MCF 10A (cell line): ENCODE measurements around the gene GBP4. TPM values are rescaled to one million over a fixed set of nuclear protein-coding genes. Genes with fewer than 3 reads are reported as not detected.
"Not testable (repeated sequence)": the region's sequence is repeated elsewhere in the genome, so short reads cannot be mapped to it uniquely, and the experiment has no call there.

Experiments
- Bru-seq: library from RNA; stranded (reverse); fragments of 400-500 nt; gene quantifications from one replicate; lab custom pipeline; 2021; lab: Mats Ljungman, UMichigan
- BruChase-seq, 2 experiments: library from RNA; stranded (reverse); fragments of 400-500 nt; gene quantifications; one replicate each; lab custom pipeline; 2021; lab: Mats Ljungman, UMichigan
- BruUV-seq: library from RNA; stranded (reverse); fragments of 400-500 nt; replicated peaks from 2 replicates; lab custom pipeline; 2021; lab: Mats Ljungman, UMichigan
- CTCF ChIA-PET: fragments of 300-600 bp; sonication (Branson Sonifier 250); formaldehyde crosslinking; extraction: SDS; loops from one replicate; lab custom pipeline; 2021; ENCODE audit warnings: antibody characterized with exemption, inconsistent platforms; lab: Yijun Ruan, JAX
- POLR2A ChIA-PET: fragments of 300-600, 350-650 bp; sonication (Branson Sonifier 250); formaldehyde crosslinking; extraction: SDS; loops from one replicate; lab custom pipeline; 2020; ENCODE audit warnings: antibody characterized with exemption, inconsistent platforms; lab: Yijun Ruan, JAX
- DNase-seq: peaks from one replicate; pipeline ENCODE4 v3.0.0-alpha.2; 2018; ENCODE audit not compliant: unreplicated experiment
- H3K27ac Mint-ChIP-seq: one replicate; pipeline ENCODE4 v1.8.0; 2022; ENCODE audit warnings: mild to moderate bottlenecking, low read depth, mixed read lengths; ENCODE audit not compliant: unreplicated experiment
- H3K27me3 Mint-ChIP-seq: one replicate; pipeline ENCODE4 v1.8.0; 2022; ENCODE audit warnings: mixed read lengths; ENCODE audit not compliant: insufficient read depth, unreplicated experiment
- H3K36me3 Mint-ChIP-seq: one replicate; pipeline ENCODE4 v1.8.0; 2022; ENCODE audit warnings: mild to moderate bottlenecking, moderate library complexity, mixed read lengths; ENCODE audit not compliant: insufficient read depth, unreplicated experiment
- H3K4me1 Mint-ChIP-seq: one replicate; pipeline ENCODE4 v1.8.0; 2022; ENCODE audit warnings: mixed read lengths; ENCODE audit not compliant: insufficient read depth, unreplicated experiment
- H3K4me3 Mint-ChIP-seq: one replicate; pipeline ENCODE4 v1.8.0; 2022; ENCODE audit warnings: mild to moderate bottlenecking, moderate library complexity, mixed read lengths; ENCODE audit not compliant: unreplicated experiment
- H3K9me3 Mint-ChIP-seq: one replicate; pipeline ENCODE4 v1.8.0; 2022; ENCODE audit warnings: mixed read lengths; ENCODE audit not compliant: unreplicated experiment
- CTCF ChIP-seq: fragments of 200-600 bp; IDR thresholded peaks from one replicate; pipeline ENCODE4 v1.8.0; 2022; ENCODE audit warnings: antibody characterized with exemption, mild to moderate bottlenecking; ENCODE audit not compliant: unreplicated experiment
- intact Hi-C: fragments of 100-400 bp; cut with micrococcal nuclease; formaldehyde crosslinking; loops from 2 replicates; pipeline ENCODE4 v1.14.1; 2022
- long read RNA-seq: library from polyadenylated mRNA; stranded (forward); transcript quantifications from one replicate; pipeline ENCODE4 v2.0.0, GENCODE V29; 2022
- total RNA-seq: library from RNA; stranded (reverse); gene quantifications from 2 replicates; pipeline ENCODE4 v1.2.3, GENCODE V29; 2022

Gene GBP4
- total RNA-seq, result 0.05 TPM in 1 of 2 replicates, not detected in the other
- percentile 6 among the genes with signal in this experiment for Bru-seq, nascent RNA
- percentile 5 among the genes with signal in this experiment for BruChase-seq, experiment 1, labeled RNA remaining after a 6-hour chase
- BruChase-seq, experiment 2, labeled RNA remaining after a 2-hour chase, result not detected
- long read RNA-seq, result 0 reads

- H3K4me3 Mint-ChIP-seq, result peak within 1 kb of the TSS; percentile 9
- no peak within 1 kb of the TSS for H3K27ac Mint-ChIP-seq
- no peak for DNase-seq
These were observed at the start of gene GBP4 for GRCh38 chr1:89198491-89199072. Gene GBP4 (minus strand): TSS chr1:89198942. CDS start chr1:89198834, 108 bp downstream.

GRCh38 chr1:89243046-89243445 is 44.3 kb upstream of the GBP4 start:
- Mint-ChIP-seq H3K36me3 (no peaks in the 10 kb centered on the region), H3K4me3 (no peak overlapping the region), H3K9me3 (no peaks in the 10 kb centered on the region), H3K27ac (no peak overlapping the region), H3K27me3 (no peaks in the 10 kb centered on the region), H3K4me1 (no peaks in the 10 kb centered on the region)
- CTCF ChIA-PET, result no interaction called here
- no peak for TF ChIP-seq CTCF
- no TSS peak for BruUV-seq
- intact Hi-C loops, result no loop called here
- peak; percentile 10 for DNase-seq
- POLR2A ChIA-PET, result interaction anchor here (0.9 kb wide), 1 partner anchor 70 kb away, joined by 3 read pairs; no protein-coding TSS in a partner anchor

More at GRCh38 chr1:89198491-89199072, at the start of gene GBP4:
- POLR2A ChIA-PET, result interaction anchor here (0.5 to 0.8 kb wide), 2 partner anchors 29 to 100 kb away, joined by 3 read pairs; no protein-coding TSS in a partner anchor
- no peaks in the 10 kb centered on the region for H3K27me3 Mint-ChIP-seq
- no peak for TF ChIP-seq CTCF
- no peaks in the 10 kb centered on the region for H3K36me3 Mint-ChIP-seq
- intact Hi-C loops, result no loop called here
- H3K9me3 Mint-ChIP-seq, result no peaks in the 10 kb centered on the region
- no TSS peak for BruUV-seq
- CTCF ChIA-PET, result interaction anchor here (0.7 kb wide), 1 partner anchor 16 kb away, joined by 3 read pairs; no protein-coding TSS in a partner anchor
- no peaks in the 10 kb centered on the region for H3K4me1 Mint-ChIP-seq

- no peak overlapping the region for H3K4me3 Mint-ChIP-seq
- DNase-seq, result no peak
- ChIA-PET CTCF (interaction anchor here (1.2 kb wide), 1 partner anchor 137 kb away, joined by 3 read pairs; no protein-coding TSS in a partner anchor), POLR2A (interaction anchor here (0.7 kb wide), 1 partner anchor 244 kb away, joined by 3 read pairs; no protein-coding TSS in a partner anchor)
- no peaks in the 10 kb centered on the region for H3K9me3 Mint-ChIP-seq
- H3K4me1 Mint-ChIP-seq, result no peaks in the 10 kb centered on the region
- intact Hi-C loops, result no loop called here
- H3K27ac Mint-ChIP-seq, result no peak overlapping the region
- no TSS peak for BruUV-seq
- no peaks in the 10 kb centered on the region for H3K36me3 Mint-ChIP-seq
- H3K27me3 Mint-ChIP-seq, result no peaks in the 10 kb centered on the region
- no peak for TF ChIP-seq CTCF
These were observed 22.6 kb upstream of the GBP4 start for GRCh38 chr1:89221341-89221740.

- not testable (repeated sequence) for DNase-seq
These were observed 21.1 kb upstream of the GBP4 start for GRCh38 chr1:89219851-89220250.

GRCh38 chr1:89218941-89219340 is 20.2 kb upstream of the GBP4 start:
- H3K4me3 Mint-ChIP-seq, DNase-seq, intact Hi-C loops, BruUV-seq, H3K27me3 Mint-ChIP-seq, H3K4me1 Mint-ChIP-seq, H3K9me3 Mint-ChIP-seq, H3K36me3 Mint-ChIP-seq, CTCF ChIA-PET, H3K27ac Mint-ChIP-seq: not testable (repeated sequence)
- POLR2A ChIA-PET, result interaction anchor here (0.6 kb wide), 1 partner anchor 174 kb away, joined by 3 read pairs; no protein-coding TSS in a partner anchor

More at GRCh38 chr1:89219851-89220250, 21.1 kb upstream of the GBP4 start:
- H3K36me3 Mint-ChIP-seq, H3K4me3 Mint-ChIP-seq, H3K27ac Mint-ChIP-seq, intact Hi-C loops, BruUV-seq, H3K27me3 Mint-ChIP-seq, CTCF ChIA-PET, H3K4me1 Mint-ChIP-seq, H3K9me3 Mint-ChIP-seq: not testable (repeated sequence)
- POLR2A ChIA-PET, result interaction anchor here (0.6 kb wide), 1 partner anchor 32 kb away, joined by 3 read pairs; no protein-coding TSS in a partner anchor
